Fibroblast of the conjunctiva (primary cell): ENCODE data around the gene MGAT1.
A peak's percentile ranks its signal among the peaks of the same experiment; 100 is the strongest.
"Not testable (repeated sequence)": the region's sequence is repeated elsewhere in the genome, so short reads cannot be mapped to it uniquely, and the experiment has no call there.

Experiments used
- DNase-seq: peaks from one replicate; pipeline ENCODE4 v3.0.0-alpha.2; 2010; ENCODE audit warnings: low read depth

The MGAT1 gene

GRCh38 chr5:180785121-180785781 lies 17.4 kb downstream of the MGAT1 start:
- DNase-seq, result no peak

GRCh38 chr5:180784497-180785097 lies 18.0 kb downstream of the MGAT1 start:
- DNase-seq, result peak; percentile 86

- DNase-seq, result no peak
Observed at GRCh38 chr5:180783340-180784052, 19.1 kb downstream of the MGAT1 start.

- DNase-seq, result no peak
Observed at GRCh38 chr5:180782748-180783147, 19.9 kb downstream of the MGAT1 start.

GRCh38 chr5:180781900-180782326 lies 20.7 kb downstream of the MGAT1 start:
- not testable (repeated sequence) for DNase-seq

GRCh38 chr5:180779985-180780610 lies 22.5 kb downstream of the MGAT1 start:
- DNase-seq, result no peak

- no peak for DNase-seq
Observed at GRCh38 chr5:180777475-180777874, 25.1 kb downstream of the MGAT1 start.

- no peak for DNase-seq
Observed at GRCh38 chr5:180776376-180776775, 26.2 kb downstream of the MGAT1 start.

GRCh38 chr5:180775624-180776023 lies 27.0 kb downstream of the MGAT1 start:
- no peak for DNase-seq

GRCh38 chr5:180771839-180772238 lies 30.8 kb downstream of the MGAT1 start:
- no peak for DNase-seq

GRCh38 chr5:180769821-180770220 lies 32.8 kb downstream of the MGAT1 start:
- no peak for DNase-seq

- DNase-seq, result no peak
Observed at GRCh38 chr5:180755601-180756000, 47.0 kb downstream of the MGAT1 start.

GRCh38 chr5:180744253-180744652 lies 58.4 kb downstream of the MGAT1 start:
- DNase-seq, result no peak

- no peak for DNase-seq
Observed at GRCh38 chr5:180742727-180743126, 59.9 kb downstream of the MGAT1 start.

- DNase-seq, result not testable (repeated sequence)
Observed at GRCh38 chr5:180740953-180741352, 61.7 kb downstream of the MGAT1 start.

- DNase-seq, result no peak
Observed at GRCh38 chr5:180739958-180740357, 62.6 kb downstream of the MGAT1 start, which contains the start of gene OR2Y1. Gene OR2Y1 (minus strand): TSS chr5:180740058. CDS start chr5:180740058, 0 bp downstream.

- DNase-seq, result no peak
Observed at GRCh38 chr5:180739271-180739670, 63.3 kb downstream of the MGAT1 start.

GRCh38 chr5:180736536-180736935 lies 66.1 kb downstream of the MGAT1 start:
- DNase-seq, result no peak
